Tibial nerve (tissue), 4 donors: Measurements from ENCODE around the gene LZTR1. TPM values are rescaled to one million over a fixed set of nuclear protein-coding genes. Genes with fewer than 3 reads are reported as not detected.
"Not testable (repeated sequence)": the region's sequence is repeated elsewhere in the genome, so short reads cannot be mapped to it uniquely, and the experiment has no call there.

Source experiments
- DNase-seq, 2 donors: peaks; one replicate each; pipeline ENCODE4 v3.0.0-alpha.2; 2019; ENCODE audit warnings: low spot score in 2 of 2
- H3K27ac ChIP-seq, 4 donors: fragments of 200-600 bp; sonication (generic) in 3 of 4; one replicate each; pipeline ENCODE4 v1.5.1; 2017 to 2019; ENCODE audit warnings: mild to moderate bottlenecking in 1 of 4
- H3K27me3 ChIP-seq, 2 donors: fragments of 200-600 bp; sonication (generic) in 1 of 2; one replicate each; pipeline versions ENCODE4 v1.5.1 to v1.6.0; 2017 to 2019
- H3K36me3 ChIP-seq, 3 donors: fragments of 200-600 bp; sonication (generic); one replicate each; pipeline ENCODE4 v1.5.1; 2018 to 2019
- H3K4me1 ChIP-seq, 4 donors: fragments of 200-600 bp; sonication (generic) in 3 of 4; one replicate each; pipeline ENCODE4 v1.5.1; 2017 to 2019
- H3K4me3 ChIP-seq, 4 donors: fragments of 200-600 bp; sonication (generic) in 3 of 4; one replicate each; pipeline ENCODE4 v1.5.1; 2017 to 2019; ENCODE audit warnings: mild to moderate bottlenecking in 1 of 4, moderate library complexity in 1 of 4
- H3K9me3 ChIP-seq, 4 donors: fragments of 200-600 bp; sonication (generic) in 3 of 4; one replicate each; pipeline ENCODE4 v1.5.1; 2017 to 2019
- CTCF ChIP-seq, 5 experiments: fragments of 200-600 bp in 3 of 5; fragments of 450-650 bp in 2 of 5; sonication (generic) in 3 of 5; IDR thresholded peaks; one replicate each; pipeline ENCODE4 v1.5.1; 2016 to 2019; ENCODE audit warnings: antibody characterized with exemption in 5 of 5, mild to moderate bottlenecking in 3 of 5, moderate library complexity in 2 of 5
- EP300 ChIP-seq, 2 donors: sonication (generic); formaldehyde crosslinking; IDR thresholded peaks; one replicate each; pipeline ENCODE4 v1.6.1; 2017; ENCODE audit warnings: antibody characterized with exemption in 2 of 2, mild to moderate bottlenecking in 1 of 2
- POLR2A ChIP-seq, 2 donors: fragments of 450-650 bp; IDR thresholded peaks; one replicate each; pipeline ENCODE4 v1.6.1; 2017; ENCODE audit warnings: antibody characterized with exemption in 2 of 2, mild to moderate bottlenecking in 2 of 2, moderate library complexity in 2 of 2
- WGBS, 2 donors: methylation state at CpG; one replicate each; pipeline ENCODE4 v1.1.5; 2018; 5-methylcytosine and 5-hydroxymethylcytosine counted together
- total RNA-seq, 4 donors: library from RNA; depleted of rRNA; stranded (reverse); fragments of >200 nt; gene quantifications; one replicate each; pipeline ENCODE4 v1.1.0, GENCODE V29; 2016

Gene LZTR1
- total RNA-seq, 4 donors from 2014 or later, result 59.8 to 127 (median 66.5) TPM

DNA sequence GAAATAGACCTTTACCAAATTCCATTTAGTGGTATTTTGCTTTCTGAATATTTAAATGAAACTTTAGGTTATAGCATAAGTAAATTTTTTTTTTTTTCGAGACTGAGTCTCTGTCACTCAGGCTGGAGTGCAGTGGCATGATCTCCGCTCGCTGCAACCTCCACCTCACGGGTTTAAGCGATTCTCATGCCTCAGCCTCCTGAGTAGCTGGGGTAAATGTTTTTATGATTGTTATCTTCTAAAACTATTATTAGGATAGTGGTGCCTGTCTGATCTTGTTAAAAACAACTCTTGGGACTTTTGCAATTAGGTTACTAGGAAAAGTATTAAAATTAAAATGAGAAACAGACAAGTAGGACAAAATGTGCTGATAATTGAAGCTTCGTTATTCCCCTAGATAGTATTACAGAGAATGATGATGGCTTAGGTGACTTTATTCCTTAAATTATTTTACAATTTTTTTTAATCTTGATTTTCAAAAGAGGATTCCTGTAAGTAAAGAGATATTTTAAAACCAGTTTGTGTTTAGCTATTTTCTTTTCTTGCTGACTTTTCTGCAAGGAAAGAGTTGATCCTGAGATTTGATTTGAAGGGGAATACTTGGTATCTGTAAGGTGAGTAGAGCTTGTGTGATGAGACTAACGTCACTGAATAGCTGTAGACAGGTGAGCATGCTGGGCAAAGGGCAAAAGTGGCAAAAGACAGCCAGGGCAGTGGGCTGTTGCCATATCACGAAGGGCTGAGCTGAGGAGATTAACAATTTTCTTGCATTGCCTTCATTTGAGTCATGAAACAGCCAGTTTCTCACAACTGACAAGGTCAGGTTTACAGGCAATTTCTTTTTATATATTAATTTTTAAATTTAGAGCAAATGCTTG, 44.1 kb upstream of the LZTR1 start:
- DNase-seq, result no peak
- no peaks in the 10 kb centered on the region for H3K9me3 ChIP-seq
- H3K4me1 ChIP-seq, result peaks cover 0 to 60% (median 25%) of the 10 kb centered on the region in 4 donors
- no peak overlapping the region for H3K4me3 ChIP-seq
- WGBS, 2 donors, result 84 to 85% methylated on average over 8 of the region's 8 CpGs
- no peak for TF ChIP-seq EP300 (IDR thresholded peaks at IDR 0.05)
- TF ChIP-seq POLR2A (IDR thresholded peaks at IDR 0.05), result no peak
- TF ChIP-seq CTCF (IDR thresholded peaks at IDR 0.05), result no peak
- H3K27ac ChIP-seq, result no peak overlapping the region
- H3K36me3 ChIP-seq, result peaks cover 0 to 49% (median 8%) of the 10 kb centered on the region in 3 donors
- no peaks in the 10 kb centered on the region for H3K27me3 ChIP-seq

- H3K27ac ChIP-seq, H3K9me3 ChIP-seq, H3K4me3 ChIP-seq, DNase-seq, H3K27me3 ChIP-seq: not testable (repeated sequence)
- peaks cover 0 to 54% (median 25%) of the 10 kb centered on the region in 4 donors for H3K4me1 ChIP-seq
- peaks cover 0 to 34% (median 0%) of the 10 kb centered on the region in 3 donors for H3K36me3 ChIP-seq
- 93 to 94% methylated on average over 14 of the region's 14 CpGs for WGBS, 2 donors
Observed at GRCh38 chr22:20939457-20940185, 42.5 kb upstream of the LZTR1 start.

DNA sequence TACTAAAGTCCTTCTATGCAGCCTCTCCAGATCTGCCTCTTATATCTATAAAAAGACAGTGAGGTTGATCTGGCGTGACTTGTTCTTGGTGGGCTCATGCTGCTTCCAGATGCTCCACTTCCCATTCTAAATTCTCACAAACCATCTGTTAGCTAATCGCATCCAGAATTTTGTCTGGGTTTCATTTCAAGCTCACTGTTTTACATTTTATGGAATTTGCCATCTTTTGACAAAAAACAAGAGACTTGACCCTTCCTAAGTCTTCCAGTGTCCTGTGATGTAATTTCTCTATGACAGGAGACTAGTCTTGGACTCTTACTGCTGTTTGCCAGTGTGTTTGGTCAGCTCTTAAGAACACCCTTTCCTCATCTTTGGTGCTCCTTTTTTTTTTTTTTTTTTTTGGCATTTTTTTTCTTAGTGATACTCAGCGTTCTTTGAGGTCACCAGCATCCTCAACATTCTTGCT, 41.9 kb upstream of the LZTR1 start:
- Histone ChIP-seq H3K27me3 (no peaks in the 10 kb centered on the region), H3K9me3 (no peaks in the 10 kb centered on the region), H3K27ac (no peak overlapping the region), H3K36me3 (peaks cover 0 to 28% (median 0%) of the 10 kb centered on the region in 3 donors), H3K4me3 (no peak overlapping the region), H3K4me1 (peaks cover 0 to 60% (median 26%) of the 10 kb centered on the region in 4 donors)
- DNase-seq, result no peak
- TF ChIP-seq POLR2A (IDR thresholded peaks at IDR 0.05), result no peak
- WGBS, 2 donors, result 52 to 58% methylated on average over 3 of the region's 3 CpGs

GRCh38 chr22:20940904-20941385, 41.2 kb upstream of the LZTR1 start:
- TF ChIP-seq POLR2A (IDR thresholded peaks at IDR 0.05), result no peak
- TF ChIP-seq EP300 (IDR thresholded peaks at IDR 0.05), result no peak
- no peak for TF ChIP-seq CTCF (IDR thresholded peaks at IDR 0.05)
- Histone ChIP-seq H3K36me3 (peaks cover 0 to 22% (median 0%) of the 10 kb centered on the region in 3 donors), H3K4me3 (no peak overlapping the region), H3K9me3 (no peaks in the 10 kb centered on the region), H3K27me3 (no peaks in the 10 kb centered on the region), H3K27ac (no peak overlapping the region), H3K4me1 (peaks cover 0 to 62% (median 27%) of the 10 kb centered on the region in 4 donors)
- DNase-seq, result no peak
- 79 to 91% methylated on average over 4 of the region's 4 CpGs for WGBS, 2 donors

- 84 to 88% methylated on average over 7 of the region's 7 CpGs for WGBS, 2 donors
Observed at GRCh38 chr22:20942203-20942902, 39.7 kb upstream of the LZTR1 start.

DNA sequence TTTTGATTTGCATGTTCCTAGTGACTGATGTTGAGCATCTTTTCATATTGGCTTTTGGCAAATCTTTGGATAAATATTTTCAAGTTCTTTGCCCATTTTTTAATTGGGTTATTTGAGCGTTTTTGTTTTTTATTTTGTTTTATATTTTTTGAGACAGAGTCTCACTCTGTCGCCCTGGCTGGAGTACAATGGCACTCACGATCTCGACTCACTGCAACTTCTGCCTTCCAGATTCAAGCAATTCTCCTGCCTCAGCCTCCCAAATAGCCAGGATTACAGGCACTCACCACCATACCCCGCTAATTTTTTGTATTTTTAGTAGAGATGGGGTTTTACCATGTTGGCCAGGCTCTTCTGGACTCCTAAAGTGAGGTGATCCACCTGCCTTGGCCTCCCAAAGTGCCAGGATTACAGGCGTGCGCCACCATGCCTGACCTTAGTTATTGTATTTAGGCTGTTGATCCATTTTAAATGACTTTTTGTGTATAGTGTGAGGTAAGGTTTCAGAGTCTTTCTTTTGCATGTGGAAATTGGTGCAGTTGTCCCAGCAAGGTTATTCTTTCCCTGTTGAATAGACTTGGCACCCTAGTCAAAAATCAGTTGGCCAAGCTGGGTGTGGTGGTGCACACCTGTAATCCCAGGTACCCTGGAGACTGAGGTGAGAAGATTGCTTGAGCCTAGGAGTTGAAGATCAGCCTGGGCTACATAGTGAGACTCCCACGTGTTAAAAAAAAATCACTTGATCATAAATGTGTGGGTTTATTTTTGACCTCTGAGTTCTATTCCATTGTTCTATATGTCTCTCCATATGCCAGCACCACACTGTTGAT, 38.8 kb upstream of the LZTR1 start:
- Histone ChIP-seq H3K36me3 (peaks cover 0 to 5% (median 0%) of the 10 kb centered on the region in 3 donors), H3K4me3 (no peak overlapping the region), H3K27ac (no peak overlapping the region), H3K4me1 (peaks cover 0 to 41% (median 16%) of the 10 kb centered on the region in 4 donors), H3K9me3 (no peaks in the 10 kb centered on the region), H3K27me3 (no peaks in the 10 kb centered on the region)
- WGBS, 2 donors, result 91 to 93% methylated on average over 8 of the region's 8 CpGs
- no peak for DNase-seq
- TF ChIP-seq EP300 (IDR thresholded peaks at IDR 0.05) (no peak), CTCF (IDR thresholded peaks at IDR 0.05) (no peak), POLR2A (IDR thresholded peaks at IDR 0.05) (no peak)

More at GRCh38 chr22:20942203-20942902, 39.7 kb upstream of the LZTR1 start:
- not testable (repeated sequence) for H3K27me3 ChIP-seq, H3K4me3 ChIP-seq, H3K27ac ChIP-seq, H3K36me3 ChIP-seq, DNase-seq, H3K9me3 ChIP-seq
- peaks cover 0 to 49% (median 23%) of the 10 kb centered on the region in 4 donors for H3K4me1 ChIP-seq
